ENCODE measurements around the gene LSMEM2. TPM values are rescaled to one million over a fixed set of nuclear protein-coding genes. Genes with fewer than 3 reads are reported as not detected.

The LSMEM2 gene
- total RNA-seq, 3 donors from 2014 or later (not counting 1 experiment from before 2014, with no cell fraction given), result not detected

DNA sequence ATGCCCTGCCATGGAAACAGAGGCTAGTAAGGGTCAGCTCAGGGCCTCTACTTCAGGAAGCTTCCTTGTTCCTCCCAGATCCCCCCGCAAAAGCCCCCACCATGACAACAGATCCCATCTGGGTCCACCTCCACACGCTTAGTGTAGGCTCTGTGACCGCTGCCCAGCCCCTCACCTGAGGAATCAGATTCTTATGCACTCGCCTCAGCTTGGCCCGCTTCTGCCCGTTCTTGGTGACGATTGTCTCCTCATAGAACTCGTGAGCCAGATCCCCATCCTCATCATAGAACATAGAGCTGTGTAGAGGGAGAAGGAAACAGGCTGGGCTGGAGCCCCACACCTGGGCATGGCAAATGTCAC is 47.3 kb downstream of the LSMEM2 start:
- Histone ChIP-seq H3K36me3 (ENCODE audit: control insufficient read depth, insufficient read depth, low read length) (peaks cover 28% of the 10 kb centered on the region), H3K4me3 (ENCODE audit: low read length) (no peak overlapping the region), H3K27me3 (ENCODE audit: control insufficient read depth, insufficient read depth, low read length) (no peaks in the 10 kb centered on the region), H3K9me3 (ENCODE audit: control insufficient read depth, insufficient read depth, low read length) (no peaks in the 10 kb centered on the region), H3K4me1 (ENCODE audit: control insufficient read depth, insufficient read depth, low read length) (peaks cover 38% of the 10 kb centered on the region), H3K27ac (ENCODE audit: low read length) (no peak overlapping the region)
- Mint-ChIP-seq H3K4me1 (peaks cover 10 to 36% of the 10 kb centered on the region in 2 donors), H3K27ac (no peak overlapping the region), H3K36me3 (no peaks in the 10 kb centered on the region), H3K27me3 (ENCODE audit: low read depth in 2 of 2) (no peaks in the 10 kb centered on the region), H3K4me3 (peak overlapping the region; percentile 17), H3K9me3 (no peaks in the 10 kb centered on the region)
- ATAC-seq, result no peak
- WGBS (ENCODE audit: insufficient coverage), result 86% methylated on average over 8 of the region's 8 CpGs
- TF ChIP-seq, protein P1, sequence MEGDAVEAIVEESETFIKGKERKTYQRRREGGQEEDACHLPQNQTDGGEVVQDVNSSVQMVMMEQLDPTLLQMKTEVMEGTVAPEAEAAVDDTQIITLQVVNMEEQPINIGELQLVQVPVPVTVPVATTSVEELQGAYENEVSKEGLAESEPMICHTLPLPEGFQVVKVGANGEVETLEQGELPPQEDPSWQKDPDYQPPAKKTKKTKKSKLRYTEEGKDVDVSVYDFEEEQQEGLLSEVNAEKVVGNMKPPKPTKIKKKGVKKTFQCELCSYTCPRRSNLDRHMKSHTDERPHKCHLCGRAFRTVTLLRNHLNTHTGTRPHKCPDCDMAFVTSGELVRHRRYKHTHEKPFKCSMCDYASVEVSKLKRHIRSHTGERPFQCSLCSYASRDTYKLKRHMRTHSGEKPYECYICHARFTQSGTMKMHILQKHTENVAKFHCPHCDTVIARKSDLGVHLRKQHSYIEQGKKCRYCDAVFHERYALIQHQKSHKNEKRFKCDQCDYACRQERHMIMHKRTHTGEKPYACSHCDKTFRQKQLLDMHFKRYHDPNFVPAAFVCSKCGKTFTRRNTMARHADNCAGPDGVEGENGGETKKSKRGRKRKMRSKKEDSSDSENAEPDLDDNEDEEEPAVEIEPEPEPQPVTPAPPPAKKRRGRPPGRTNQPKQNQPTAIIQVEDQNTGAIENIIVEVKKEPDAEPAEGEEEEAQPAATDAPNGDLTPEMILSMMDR (IDR thresholded peaks at IDR 0.05), result no peak
- no peak for DNase-seq
- intact Hi-C loops (cut with micrococcal nuclease), result no loop called here

DNA sequence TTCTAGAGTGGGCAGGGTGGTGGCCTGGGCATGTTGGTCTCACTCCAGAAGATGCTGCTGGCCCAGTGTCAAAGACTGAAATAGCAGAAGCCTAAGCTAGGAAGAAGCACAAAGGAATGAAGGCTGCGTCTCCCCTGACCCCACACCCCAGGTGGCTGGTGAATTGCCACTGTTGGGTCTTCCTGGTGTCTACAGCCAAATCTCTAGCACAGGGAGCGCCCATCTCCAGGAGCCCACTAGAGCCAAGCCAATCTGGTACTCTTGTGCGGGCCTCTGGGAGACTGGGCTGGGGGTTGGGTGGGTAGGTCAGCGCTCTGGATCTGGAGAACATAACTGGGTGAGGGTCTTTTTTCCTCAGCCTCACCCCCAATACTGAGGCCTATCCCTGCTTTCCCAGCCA is 48.2 kb downstream of the LSMEM2 start:
- H3K9me3 Mint-ChIP-seq, result no peaks in the 10 kb centered on the region
- H3K4me3 Mint-ChIP-seq, result peak overlapping the region; percentile 85
- no peaks in the 10 kb centered on the region for H3K9me3 ChIP-seq (ENCODE audit: control insufficient read depth, insufficient read depth, low read length)
- H3K36me3 Mint-ChIP-seq, result no peaks in the 10 kb centered on the region
- no peak for ATAC-seq
- TF ChIP-seq, protein P1 (IDR thresholded peaks at IDR 0.05), result no peak
- intact Hi-C loops (cut with micrococcal nuclease), result no loop called here
- H3K27ac Mint-ChIP-seq, result peak overlapping the region; percentile 85 to 87
- no peak overlapping the region for H3K27ac ChIP-seq (ENCODE audit: low read length)
- H3K27me3 Mint-ChIP-seq (ENCODE audit: low read depth in 2 of 2), result no peaks in the 10 kb centered on the region
- H3K36me3 ChIP-seq (ENCODE audit: control insufficient read depth, insufficient read depth, low read length), result peaks cover 37% of the 10 kb centered on the region
- peaks cover 10 to 38% of the 10 kb centered on the region in 2 donors for H3K4me1 Mint-ChIP-seq
- DNase-seq, result no peak
- H3K4me1 ChIP-seq (ENCODE audit: control insufficient read depth, insufficient read depth, low read length), result peaks cover 38% of the 10 kb centered on the region
- WGBS (ENCODE audit: insufficient coverage), result 98% methylated on average over 3 of the region's 4 CpGs
- H3K4me3 ChIP-seq (ENCODE audit: low read length), result no peak overlapping the region
- H3K27me3 ChIP-seq (ENCODE audit: control insufficient read depth, insufficient read depth, low read length), result no peaks in the 10 kb centered on the region

DNA sequence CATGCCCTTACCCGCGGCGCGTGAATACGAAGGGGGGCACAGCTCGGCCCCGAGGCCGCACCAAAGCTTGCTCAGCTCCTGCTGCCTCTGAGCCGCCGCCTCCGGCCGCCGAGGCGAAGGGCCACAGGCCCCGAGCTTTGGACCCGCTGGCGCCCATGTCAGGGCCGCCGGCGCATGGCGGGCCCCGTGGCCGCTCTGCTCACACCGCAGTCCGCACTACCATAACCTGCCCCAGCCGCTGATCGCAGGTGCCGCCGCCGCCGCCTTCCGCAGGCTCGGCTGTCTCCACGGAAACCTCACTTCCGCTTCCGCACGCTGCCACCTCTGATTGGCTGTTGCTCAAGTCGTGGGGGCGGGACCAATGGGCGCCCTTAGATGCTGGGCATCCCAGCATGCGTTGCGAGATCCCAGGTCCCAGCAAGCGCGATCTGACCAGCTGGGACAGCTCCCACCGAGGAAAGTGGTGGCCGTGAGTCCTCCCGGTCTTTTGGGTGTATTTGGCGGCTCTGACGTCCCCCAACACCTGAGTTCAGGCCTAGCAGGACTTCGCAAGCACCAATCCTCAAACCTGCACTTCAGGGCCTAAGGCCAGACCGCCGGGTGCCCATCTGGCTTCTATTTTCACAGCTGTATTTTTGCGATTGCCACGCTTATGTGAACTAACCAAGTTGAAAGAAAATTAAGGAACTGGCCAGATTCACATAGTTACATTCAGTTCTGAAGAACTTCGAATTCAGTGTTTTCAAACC is 49.2 kb downstream of the LSMEM2 start, which contains the start of gene TUSC2:
Gene TUSC2, minus strand, starts transcription at position 281 of the 749 bp plus-strand sequence. Its CDS starts 124 bp downstream, at position 157.
- Mint-ChIP-seq H3K4me3 (peak within 1 kb of the TSS; percentile 85), H3K9me3 (no peaks in the 10 kb centered on the region), H3K27me3 (ENCODE audit: low read depth in 2 of 2) (no peaks in the 10 kb centered on the region), H3K4me1 (peaks cover 10 to 45% of the 10 kb centered on the region in 2 donors), H3K36me3 (no peaks in the 10 kb centered on the region), H3K27ac (peak within 1 kb of the TSS; percentile 85 to 87)
- peaks cover 39% of the 10 kb centered on the region for H3K4me1 ChIP-seq (ENCODE audit: control insufficient read depth, insufficient read depth, low read length)
- WGBS (ENCODE audit: insufficient coverage), result 3% methylated on average over 55 of the region's 55 CpGs
- peak within 1 kb of the TSS; percentile 69 for H3K4me3 ChIP-seq (ENCODE audit: low read length)
- peak within 1 kb of the TSS; percentile 71 for H3K27ac ChIP-seq (ENCODE audit: low read length)
- ATAC-seq, result peak; percentile 96 to 97 (median 97)
- intact Hi-C loops (cut with micrococcal nuclease), result no loop called here
- TF ChIP-seq, protein P1 (IDR thresholded peaks at IDR 0.05), result no peak
- DNase-seq, result peak; percentile 94 to 98
- no peaks in the 10 kb centered on the region for H3K27me3 ChIP-seq (ENCODE audit: control insufficient read depth, insufficient read depth, low read length)
- peaks cover 40% of the 10 kb centered on the region for H3K36me3 ChIP-seq (ENCODE audit: control insufficient read depth, insufficient read depth, low read length)
- no peaks in the 10 kb centered on the region for H3K9me3 ChIP-seq (ENCODE audit: control insufficient read depth, insufficient read depth, low read length)

All from natural killer cell (primary cell).